ENCODE data around the gene MIF4GD. TPM values are rescaled to one million over a fixed set of nuclear protein-coding genes. Genes with fewer than 3 reads are reported as not detected.
A peak's percentile ranks its signal among the peaks of the same experiment; 100 is the strongest.

MIF4GD gene
- total and polyA plus RNA-seq, 9 of the 15 experiments (the other 6 are each of a cell fraction or from before 2014, with no cell fraction given), result 11.8 to 63.8 (median 28.1) TPM

GRCh38 chr17:75270966-75271232 is at the start of gene MIF4GD (continued):
- no peak for TF ChIP-seq ZBTB40 (IDR thresholded peaks at IDR 0.05)
- TF ChIP-seq ZBTB40 (CRISPR knock-in tag; IDR thresholded peaks at IDR 0.05), result 0 out of 2 replicates have a peak, but pooled peaks have one; percentile 5
- peak; percentile 76; the same call in 1 of the 2 replicates for TF ChIP-seq DMBX1 (CRISPR knock-in tag; IDR thresholded peaks at IDR 0.05; ENCODE audit: borderline replicate concordance)
- peak; percentile 77; the same call in 1 of the 2 replicates for TF ChIP-seq PHF8 (IDR thresholded peaks at IDR 0.05; ENCODE audit: borderline replicate concordance, low read length)
- TF ChIP-seq ZBTB7A (IDR thresholded peaks at IDR 0.05; ENCODE audit: borderline replicate concordance, control insufficient read depth, low read depth, low read length), result 0 out of 2 replicates have a peak, but pooled peaks have one; percentile 68
- peak; percentile 69 for TF ChIP-seq ZNF644 (tag; IDR thresholded peaks at IDR 0.05; ENCODE audit: low read depth)
- peak; percentile 57; the same call in 1 of the 2 replicates for TF ChIP-seq ZBTB9 (CRISPR knock-in tag; IDR thresholded peaks at IDR 0.05)
- TF ChIP-seq NCOA1 (IDR thresholded peaks at IDR 0.05; ENCODE audit: low read depth), result no peak
- TF ChIP-seq ZNF780A (CRISPR knock-in tag; IDR thresholded peaks at IDR 0.05), result no peak
- no peak for TF ChIP-seq TAF1 (IDR thresholded peaks at IDR 0.05; ENCODE audit: control insufficient read depth, extremely low read depth, insufficient read depth, low read length, severe bottlenecking)
- TF ChIP-seq E2F3 (CRISPR knock-in tag; IDR thresholded peaks at IDR 0.05), result 0 out of 2 replicates have a peak, but pooled peaks have one; percentile 29
- peak; percentile 75; the same call in 1 of the 2 replicates for TF ChIP-seq VEZF1 (CRISPR knock-in tag; IDR thresholded peaks at IDR 0.05)
- peak; percentile 64; the same call in 1 of the 2 replicates for TF ChIP-seq POLR2A (conservative IDR thresholded peaks at IDR 0.05)
- 0 out of 2 replicates have a peak, but pooled peaks have one; percentile 6 for TF ChIP-seq SUPT5H (IDR thresholded peaks at IDR 0.05)
- peak; percentile 61; the same call in 1 of the 2 replicates for TF ChIP-seq RBFOX2 (IDR thresholded peaks at IDR 0.05; ENCODE audit: low read depth, low read length)
- TF ChIP-seq ATF7 (IDR thresholded peaks at IDR 0.05), result no peak
- TF ChIP-seq ERF (CRISPR knock-in tag; IDR thresholded peaks at IDR 0.05), result 0 out of 2 replicates have a peak, but pooled peaks have one; percentile 80
- peak; percentile 50 for TF ChIP-seq ZNF583 (CRISPR knock-in tag; IDR thresholded peaks at IDR 0.05)
- no peak; the same call in 1 of the 2 replicates for TF ChIP-seq HNRNPL (IDR thresholded peaks at IDR 0.05; ENCODE audit: low read depth, low read length)

Data from K562 (cell line).